ENCODE results near the gene VSTM2A. TPM values are rescaled to one million over a fixed set of nuclear protein-coding genes. Genes with fewer than 3 reads are reported as not detected.

The VSTM2A gene
- total and polyA plus RNA-seq, 2 of the 8 experiments (the other 6 are each of a cell fraction or from before 2014, with no cell fraction given) = 0.58 to 1.4 TPM

DNA sequence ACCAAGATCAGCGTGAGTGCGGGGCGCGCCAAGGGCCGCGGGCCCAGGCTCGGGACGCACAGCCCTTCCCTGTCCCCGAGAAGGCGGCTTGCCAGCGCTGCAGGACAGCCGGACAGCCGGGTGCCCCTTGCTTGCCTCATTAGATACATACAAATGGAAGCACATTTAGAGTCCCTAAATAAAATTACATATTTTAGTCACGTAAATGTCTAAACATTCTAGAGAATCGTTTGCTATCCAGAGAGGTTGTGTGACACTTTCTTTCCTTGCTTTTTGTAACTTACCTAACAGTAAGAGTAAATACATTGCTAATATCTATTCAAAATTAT is 4.8 kb downstream of the VSTM2A start:
- Histone ChIP-seq H3K18ac (ENCODE audit: extremely low read depth, low read length) (no peak overlapping the region), H4K5ac (ENCODE audit: insufficient read length, low read depth, low read length) (no peak overlapping the region), H3K23me2 (ENCODE audit: low read depth, low read length) (peaks cover 17% of the 10 kb centered on the region), H4K91ac (replicated peaks; ENCODE audit: insufficient read length, low read length) (no peak overlapping the region), H3K27me3 (replicated peaks in 1 of 4; ENCODE audit: control insufficient read depth in 3 of 4, extremely low read depth in 1 of 4, insufficient read depth in 3 of 4, low read length in 3 of 4) (peaks cover 17 to 32% (median 29%) of the 10 kb centered on the region in 4 experiments), H3K4ac (replicated peaks; ENCODE audit: insufficient read length, low read depth, low read length) (no peak overlapping the region), H3K79me1 (ENCODE audit: low read depth, low read length) (no peaks in the 10 kb centered on the region), H3K4me2 (ENCODE audit: insufficient read depth in 1 of 2, low read depth in 2 of 2, low read length in 2 of 2) (peak overlapping the region; percentile 73 to 94), H3K23ac (ENCODE audit: insufficient read length) (no peak overlapping the region), H3K79me2 (ENCODE audit: control insufficient read depth in 1 of 2, insufficient read depth in 2 of 2, low read length in 2 of 2) (no peaks in the 10 kb centered on the region), H3K27ac (ENCODE audit: low read depth, low read length) (no peak overlapping the region), H3K9ac (replicated peaks in 1 of 4; ENCODE audit: extremely low read depth in 1 of 4, low read depth in 3 of 4, low read length in 3 of 4) (no peak overlapping the region), H2BK120ac (replicated peaks; ENCODE audit: low read depth, low read length) (no peak overlapping the region), H3K56ac (replicated peaks; ENCODE audit: insufficient read length, low read depth, low read length) (no peak overlapping the region), H4K20me1 (replicated peaks in 1 of 2; ENCODE audit: control insufficient read depth in 1 of 2, insufficient read depth in 2 of 2, low read length in 2 of 2) (peaks cover 0 to 5% of the 10 kb centered on the region in 2 experiments), H2BK15ac (ENCODE audit: low read length) (no peak overlapping the region), H2BK5ac (ENCODE audit: low read depth, low read length) (no peak overlapping the region), H3K9me3 (ENCODE audit: insufficient read depth in 2 of 2, low read depth in 1 of 2, low read length in 1 of 2) (no peaks in the 10 kb centered on the region), H3K4me1 (replicated peaks in 1 of 4; ENCODE audit: control insufficient read depth in 3 of 4, insufficient read depth in 4 of 4, low read length in 3 of 4) (peaks cover 2 to 13% (median 7%) of the 10 kb centered on the region in 4 experiments), H3K4me3 (ENCODE audit: extremely low read depth in 1 of 4, insufficient read depth in 2 of 4, low read depth in 3 of 4, low read length in 4 of 4) (peak overlapping the region; percentile 54 to 87 (median 62)), H2BK12ac (ENCODE audit: low read depth, low read length) (no peak overlapping the region), H4K8ac (ENCODE audit: extremely low read depth, insufficient read depth, low read length) (no peak overlapping the region), H3K36me3 (ENCODE audit: control insufficient read depth in 2 of 4, insufficient read depth in 4 of 4, low read length in 3 of 4) (no peaks in the 10 kb centered on the region), H3K14ac (ENCODE audit: insufficient read length) (no peak overlapping the region), H2AFZ (ENCODE audit: low read length) (peak overlapping the region; percentile 42; the same call in 1 of the 2 replicates), H2AK5ac (ENCODE audit: low read depth, low read length) (no peak overlapping the region), H2BK20ac (ENCODE audit: low read length) (no peak overlapping the region)
- FAIRE-seq (no peak), DNase-seq (ENCODE audit: low read depth in 1 of 2, low spot score in 2 of 2) (no peak)
- TF ChIP-seq KDM5A (IDR thresholded peaks at IDR 0.05; ENCODE audit: low read length) (no peak), CTBP2 (IDR thresholded peaks at IDR 0.05; ENCODE audit: borderline replicate concordance, insufficient read depth, insufficient read length, low read length) (no peak), FOSL1 (IDR thresholded peaks at IDR 0.05; ENCODE audit: insufficient read depth, low read depth, low read length) (no peak), EGR1 (IDR thresholded peaks at IDR 0.05; ENCODE audit: borderline replicate concordance, low read depth, low read length) (0 out of 2 replicates have a peak, but pooled peaks have one; percentile 63), SIN3A (conservative IDR thresholded peaks at IDR 0.05 in 1 of 2, IDR thresholded peaks at IDR 0.05 in 1 of 2; ENCODE audit: low read depth in 1 of 2, low read length in 2 of 2) (no peak), KDM1A (IDR thresholded peaks at IDR 0.05; ENCODE audit: borderline replicate concordance, low read length) (no peak), SP2 (IDR thresholded peaks at IDR 0.05; ENCODE audit: low read length) (no peak)
- ChIA-PET CTCF (ENCODE audit: partially characterized antibody) (interaction anchor here (1.0 to 1.3 kb wide), 2 partner anchors 116 to 156 kb away, joined by 3 to 4 read pairs; no protein-coding TSS in a partner anchor), POLR2A (ENCODE audit: partially characterized antibody) (interaction anchor here (0.6 kb wide), 1 partner anchor 212 kb away, joined by 3 read pairs; the partner anchor contains the start of gene SEC61G)
- 3% methylated on average over 8 of the region's 15 CpGs; no CpG with 5 or more reads in 1 of the 2 experiments for WGBS, 2 experiments (ENCODE audit: extremely low coverage in 1 of 2, insufficient coverage in 1 of 2, insufficient read length in 1 of 2, insufficient replicate concordance in 2 of 2, low coverage in 1 of 2, low lambda C conversion rate in 2 of 2, missing lambda C conversion rate in 1 of 2)

All from H1 (cell line).